SK-N-SH (cell line): ENCODE measurements around the gene BCL11B.

Source experiments
- CHD2 ChIP-seq: fragments of 150-350 bp; IDR thresholded peaks from 2 replicates; pipeline ENCODE4 v1.6.1; 2018; ENCODE audit warnings: low read length; ENCODE audit not compliant: partially characterized antibody
- CTCF ChIP-seq: fragments of 200-600 bp; sonication (generic); IDR thresholded peaks from 2 replicates; pipeline ENCODE4 v1.6.1; 2017; ENCODE audit warnings: antibody characterized with exemption, mild to moderate bottlenecking, moderate library complexity
- EP300 ChIP-seq, 2 experiments: IDR thresholded peaks; 2 replicates each; pipeline versions ENCODE4 v1.4.0 to v1.6.1; 2012; ENCODE audit warnings: borderline replicate concordance in 1 of 2, low read depth in 1 of 2, low read length in 1 of 2
- GABPA ChIP-seq: IDR thresholded peaks from 2 replicates; pipeline ENCODE4 v1.4.0; 2012; ENCODE audit warnings: low read depth, mild to moderate bottlenecking
- MAX ChIP-seq: IDR thresholded peaks from 2 replicates; pipeline ENCODE4 v1.4.0; 2012; ENCODE audit warnings: low read depth
- NFIC ChIP-seq: IDR thresholded peaks from 2 replicates; pipeline ENCODE4 v1.4.0; 2012; ENCODE audit warnings: borderline replicate concordance
- NRF1 ChIP-seq: IDR thresholded peaks from 2 replicates; pipeline ENCODE4 v1.6.1; 2012; ENCODE audit warnings: low read depth, mild to moderate bottlenecking, low read length
- POLR2AphosphoS5 ChIP-seq: IDR thresholded peaks from 2 replicates; pipeline ENCODE4 v1.6.1; 2012; ENCODE audit warnings: low read depth, low read length
- REST ChIP-seq: IDR thresholded peaks from 2 replicates; pipeline ENCODE4 v1.6.1; 2012; ENCODE audit warnings: mild to moderate bottlenecking, low read depth, low read length, moderate library complexity
- RFX5 ChIP-seq: IDR thresholded peaks from 2 replicates; pipeline ENCODE4 v1.6.1; 2012; ENCODE audit warnings: mild to moderate bottlenecking, improper control_type of control experiment, low read length
- TAF1 ChIP-seq: IDR thresholded peaks from 2 replicates; pipeline ENCODE4 v1.6.1; 2012; ENCODE audit warnings: low read depth, mild to moderate bottlenecking, low read length, moderate library complexity, borderline replicate concordance
- TEAD4 ChIP-seq: IDR thresholded peaks from 2 replicates; pipeline ENCODE4 v1.4.0; 2012; ENCODE audit warnings: mild to moderate bottlenecking, borderline replicate concordance; ENCODE audit not compliant: insufficient read depth
- YY1 ChIP-seq: IDR thresholded peaks from 2 replicates; pipeline ENCODE4 v1.4.0; 2012; ENCODE audit warnings: low read depth, mild to moderate bottlenecking

GRCh38 chr14:99125113-99125512, 146.9 kb downstream of the BCL11B start:
- TF ChIP-seq POLR2AphosphoS5 (no peak), CTCF (no peak), TEAD4 (no peak), GABPA (no peak), YY1 (no peak), REST (no peak), NFIC (no peak), TAF1 (no peak), NRF1 (no peak), MAX (no peak), CHD2 (no peak), RFX5 (no peak), EP300 (IDR thresholded peaks at IDR 0.05; ENCODE audit: borderline replicate concordance in 1 of 2, low read depth in 1 of 2, low read length in 1 of 2) (no peak)
